ENCODE measurements around the gene R3HDM2.

R3HDM2 gene

DNA sequence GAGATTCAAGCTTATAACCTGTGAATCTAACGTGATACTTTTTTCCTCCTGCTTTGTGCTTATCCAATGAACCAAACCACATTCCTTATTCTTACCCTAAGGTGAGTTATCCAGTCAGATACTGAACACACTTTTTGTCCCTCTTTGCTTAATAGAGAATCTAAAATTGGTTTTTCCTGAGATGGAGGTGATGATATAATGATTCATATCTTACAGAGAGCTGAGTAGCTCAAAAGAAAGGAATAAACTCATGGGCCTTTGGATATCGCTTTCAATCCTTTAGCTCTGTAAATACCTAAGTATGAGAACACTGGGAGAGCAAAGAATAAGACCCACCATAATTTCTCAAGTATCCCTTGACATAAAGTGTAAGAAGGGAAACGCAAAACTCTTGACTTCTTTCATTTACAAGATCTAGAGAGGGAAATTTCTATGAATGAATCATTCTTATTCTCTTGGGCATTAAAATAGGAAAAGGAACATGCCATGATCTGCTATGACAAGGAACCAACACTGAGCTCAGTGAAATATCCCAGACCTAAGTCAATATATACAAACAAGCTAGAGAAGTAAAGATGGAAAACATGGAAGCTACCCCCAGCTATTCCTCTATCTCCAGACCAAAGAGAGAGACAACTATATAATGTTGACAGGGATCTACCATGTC lies 98.1 kb downstream of the R3HDM2 start:
- Histone ChIP-seq H3K27me3 (ENCODE audit: insufficient read depth, insufficient read length) (no peaks in the 10 kb centered on the region), H3K36me3 (ENCODE audit: insufficient read depth, insufficient read length, low read length) (no peaks in the 10 kb centered on the region), H3K4me3 (ENCODE audit: insufficient read length, low read depth) (no peak overlapping the region), H3K9me3 (ENCODE audit: insufficient read depth, low read length) (no peaks in the 10 kb centered on the region), H3K4me1 (ENCODE audit: insufficient read depth, insufficient read length) (no peaks in the 10 kb centered on the region), H3K9ac (ENCODE audit: insufficient read length, low read depth) (no peak overlapping the region)
- no peak for TF ChIP-seq ZNF274 (IDR thresholded peaks at IDR 0.05; ENCODE audit: low read depth, low read length)
- no peak for TF ChIP-seq SUZ12 (IDR thresholded peaks at IDR 0.05; ENCODE audit: extremely low read depth, insufficient read depth, insufficient read length)
- no peak for TF ChIP-seq YY1 (IDR thresholded peaks at IDR 0.05; ENCODE audit: insufficient read depth, insufficient read length)
- DNase-seq (ENCODE audit: low read depth, low spot score), result no peak

DNA sequence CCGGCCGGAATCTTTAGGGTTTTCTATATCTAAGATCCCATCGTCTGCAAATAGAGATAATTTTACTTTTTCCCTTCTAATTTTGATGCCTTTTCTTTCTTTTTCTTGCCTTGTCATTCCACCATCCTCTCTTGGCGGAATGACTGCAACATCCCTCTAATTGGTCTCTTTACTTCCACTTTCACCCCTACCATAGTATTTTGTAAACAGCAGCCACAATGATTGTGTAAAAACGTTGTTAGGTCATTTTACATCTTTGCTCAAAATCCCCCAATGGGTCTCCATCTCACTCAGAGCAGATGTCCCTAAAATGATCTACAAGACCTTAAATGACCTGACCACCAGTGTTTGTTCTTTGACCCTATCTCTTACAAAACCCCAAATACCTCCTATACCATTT lies 99.9 kb downstream of the R3HDM2 start:
- TF ChIP-seq ZNF274 (IDR thresholded peaks at IDR 0.05; ENCODE audit: low read depth, low read length), result no peak
- TF ChIP-seq SUZ12 (IDR thresholded peaks at IDR 0.05; ENCODE audit: extremely low read depth, insufficient read depth, insufficient read length), result no peak
- no peak for TF ChIP-seq YY1 (IDR thresholded peaks at IDR 0.05; ENCODE audit: insufficient read depth, insufficient read length)
- Histone ChIP-seq H3K9me3 (ENCODE audit: insufficient read depth, low read length) (no peaks in the 10 kb centered on the region), H3K4me1 (ENCODE audit: insufficient read depth, insufficient read length) (no peaks in the 10 kb centered on the region), H3K9ac (ENCODE audit: insufficient read length, low read depth) (no peak overlapping the region), H3K36me3 (ENCODE audit: insufficient read depth, insufficient read length, low read length) (no peaks in the 10 kb centered on the region), H3K4me3 (ENCODE audit: insufficient read length, low read depth) (no peak overlapping the region), H3K27me3 (ENCODE audit: insufficient read depth, insufficient read length) (no peaks in the 10 kb centered on the region)
- DNase-seq (ENCODE audit: low read depth, low spot score), result no peak

DNA sequence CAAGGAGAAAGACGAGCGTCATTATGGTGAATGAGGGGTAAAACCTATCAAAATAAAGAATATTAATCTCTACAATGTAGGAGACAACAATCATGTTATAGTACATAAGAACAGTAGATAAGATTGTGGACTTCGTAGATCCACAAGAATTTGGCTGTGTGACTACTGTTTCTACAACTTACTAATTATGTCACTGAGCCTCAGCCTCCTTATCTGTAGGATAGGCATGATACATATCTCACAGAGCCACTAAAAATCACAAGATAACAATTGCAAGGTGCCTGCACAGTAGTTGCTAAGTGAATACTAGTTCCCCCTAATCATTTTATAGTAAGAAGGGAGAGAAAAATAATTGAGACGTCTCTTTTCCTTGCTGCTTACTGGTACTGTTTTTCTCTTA lies 101.6 kb downstream of the R3HDM2 start:
- Histone ChIP-seq H3K27me3 (ENCODE audit: insufficient read depth, insufficient read length) (no peaks in the 10 kb centered on the region), H3K4me3 (ENCODE audit: insufficient read length, low read depth) (no peak overlapping the region), H3K9me3 (ENCODE audit: insufficient read depth, low read length) (no peaks in the 10 kb centered on the region), H3K4me1 (ENCODE audit: insufficient read depth, insufficient read length) (no peaks in the 10 kb centered on the region), H3K9ac (ENCODE audit: insufficient read length, low read depth) (no peak overlapping the region), H3K36me3 (ENCODE audit: insufficient read depth, insufficient read length, low read length) (no peaks in the 10 kb centered on the region)
- TF ChIP-seq SUZ12 (IDR thresholded peaks at IDR 0.05; ENCODE audit: extremely low read depth, insufficient read depth, insufficient read length) (no peak), ZNF274 (IDR thresholded peaks at IDR 0.05; ENCODE audit: low read depth, low read length) (no peak), YY1 (IDR thresholded peaks at IDR 0.05; ENCODE audit: insufficient read depth, insufficient read length) (no peak)
- no peak for DNase-seq (ENCODE audit: low read depth, low spot score)

DNA sequence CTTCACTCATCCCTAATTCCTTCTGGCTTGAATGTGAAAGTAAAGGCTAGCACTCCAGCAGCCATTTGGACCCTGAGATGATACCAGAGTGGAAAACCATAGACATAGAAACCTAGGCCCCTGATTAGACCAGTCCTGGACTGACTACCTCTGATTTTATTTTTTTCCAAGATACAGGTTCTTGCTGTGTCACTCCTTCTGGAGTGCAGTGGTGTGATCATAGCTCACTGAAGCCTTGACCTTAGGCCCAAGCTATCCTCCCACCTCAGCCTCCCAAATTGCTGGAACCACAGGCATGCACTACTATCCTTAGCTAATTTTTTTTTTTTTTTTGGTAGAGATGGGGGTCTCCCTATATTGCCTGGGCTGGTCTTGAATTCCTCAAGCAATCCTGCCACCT lies 105.4 kb downstream of the R3HDM2 start:
- Histone ChIP-seq H3K9me3 (ENCODE audit: insufficient read depth, low read length) (no peaks in the 10 kb centered on the region), H3K4me3 (ENCODE audit: insufficient read length, low read depth) (no peak overlapping the region), H3K9ac (ENCODE audit: insufficient read length, low read depth) (no peak overlapping the region), H3K36me3 (ENCODE audit: insufficient read depth, insufficient read length, low read length) (no peaks in the 10 kb centered on the region), H3K27me3 (ENCODE audit: insufficient read depth, insufficient read length) (no peaks in the 10 kb centered on the region), H3K4me1 (ENCODE audit: insufficient read depth, insufficient read length) (no peaks in the 10 kb centered on the region)
- DNase-seq (ENCODE audit: low read depth, low spot score), result no peak
- TF ChIP-seq ZNF274 (IDR thresholded peaks at IDR 0.05; ENCODE audit: low read depth, low read length), result no peak

DNA sequence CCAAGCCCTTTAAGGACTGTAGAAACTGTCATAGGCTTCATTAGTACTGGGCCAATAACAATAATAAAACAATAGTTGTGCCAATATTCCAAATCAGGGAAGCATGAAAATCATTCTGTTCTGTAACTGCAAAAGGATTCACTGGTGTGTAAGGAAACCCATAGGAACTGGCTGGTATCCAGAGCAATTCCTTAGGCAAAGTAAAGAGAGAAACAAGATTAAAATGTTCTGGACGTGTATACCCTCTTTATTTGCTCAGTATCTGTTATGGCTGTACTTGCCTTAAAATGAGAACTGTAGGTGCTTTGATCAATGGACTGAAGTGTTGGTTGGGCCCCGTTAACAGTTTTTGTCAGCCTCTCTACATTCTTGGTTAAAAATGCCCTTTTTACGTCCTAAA lies 107.4 kb downstream of the R3HDM2 start:
- TF ChIP-seq SUZ12 (IDR thresholded peaks at IDR 0.05; ENCODE audit: extremely low read depth, insufficient read depth, insufficient read length) (no peak), YY1 (IDR thresholded peaks at IDR 0.05; ENCODE audit: insufficient read depth, insufficient read length) (no peak), ZNF274 (IDR thresholded peaks at IDR 0.05; ENCODE audit: low read depth, low read length) (no peak)
- Histone ChIP-seq H3K9me3 (ENCODE audit: insufficient read depth, low read length) (no peaks in the 10 kb centered on the region), H3K36me3 (ENCODE audit: insufficient read depth, insufficient read length, low read length) (no peaks in the 10 kb centered on the region), H3K4me3 (ENCODE audit: insufficient read length, low read depth) (no peak overlapping the region), H3K9ac (ENCODE audit: insufficient read length, low read depth) (no peak overlapping the region), H3K27me3 (ENCODE audit: insufficient read depth, insufficient read length) (no peaks in the 10 kb centered on the region), H3K4me1 (ENCODE audit: insufficient read depth, insufficient read length) (no peaks in the 10 kb centered on the region)
- no peak for DNase-seq (ENCODE audit: low read depth, low spot score)

DNA sequence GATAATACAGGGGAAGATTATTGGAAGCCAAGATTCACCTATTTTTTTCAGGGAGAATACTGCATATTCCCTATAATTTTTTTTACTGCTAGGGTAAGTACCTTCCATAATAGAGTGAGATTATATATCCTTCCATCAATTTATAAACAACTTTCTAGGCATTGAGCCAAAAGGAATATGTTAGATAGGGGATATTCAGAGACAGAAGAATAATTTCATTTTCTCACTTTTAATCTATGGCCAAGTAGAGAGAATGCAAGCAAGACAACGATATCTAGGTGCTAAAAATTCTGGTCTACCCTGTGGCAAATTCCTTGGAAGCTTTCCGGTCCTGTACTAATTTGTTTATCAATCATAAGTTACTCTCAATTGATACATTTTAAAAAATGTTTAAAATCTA lies 110.2 kb downstream of the R3HDM2 start:
- H3K4me3 ChIP-seq (ENCODE audit: insufficient read length, low read depth), result no peak overlapping the region

DNA sequence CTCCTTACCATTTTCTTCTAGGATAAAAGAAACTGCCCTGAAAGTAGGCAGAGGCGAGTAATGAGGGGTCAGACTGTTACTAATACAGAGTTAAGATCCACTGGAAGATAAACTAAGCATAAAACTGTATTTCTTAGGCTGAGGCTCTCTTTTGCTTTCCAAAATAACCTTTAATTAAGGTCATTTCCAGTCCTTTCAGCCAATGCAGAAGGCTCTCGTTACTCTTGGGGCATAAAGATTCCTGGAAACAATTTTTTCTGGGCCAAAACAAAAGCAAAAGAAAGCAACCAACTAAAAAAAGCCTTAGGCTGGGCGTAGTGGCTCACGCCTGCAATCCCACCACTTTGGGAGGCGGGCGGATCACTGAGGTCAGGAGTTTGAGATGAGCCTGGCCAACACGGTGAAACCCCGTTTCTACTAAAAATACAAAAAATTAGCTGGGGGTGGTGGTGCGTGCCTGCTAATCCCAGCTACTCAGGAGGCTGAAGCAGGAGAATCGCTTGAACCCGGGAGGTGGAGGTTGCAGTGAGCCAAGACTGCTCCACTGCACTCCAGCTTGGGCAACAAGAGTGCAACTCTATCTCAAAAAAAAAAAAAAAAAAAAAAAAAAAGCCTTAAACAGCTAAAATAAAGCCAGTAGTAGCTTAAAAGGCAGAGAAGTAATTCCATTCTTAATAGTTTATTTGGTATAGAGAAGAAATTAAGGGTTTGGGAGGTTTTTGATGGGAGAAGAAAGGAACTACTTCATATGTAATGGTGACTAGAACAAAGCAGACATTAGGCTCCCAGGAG lies 111.0 kb downstream of the R3HDM2 start:
- Histone ChIP-seq H3K36me3 (ENCODE audit: insufficient read depth, insufficient read length, low read length) (no peaks in the 10 kb centered on the region), H3K27me3 (ENCODE audit: insufficient read depth, insufficient read length) (no peaks in the 10 kb centered on the region), H3K4me3 (ENCODE audit: insufficient read length, low read depth) (no peak overlapping the region), H3K9ac (ENCODE audit: insufficient read length, low read depth) (no peak overlapping the region), H3K4me1 (ENCODE audit: insufficient read depth, insufficient read length) (no peaks in the 10 kb centered on the region), H3K9me3 (ENCODE audit: insufficient read depth, low read length) (no peaks in the 10 kb centered on the region)
- no peak for TF ChIP-seq YY1 (IDR thresholded peaks at IDR 0.05; ENCODE audit: insufficient read depth, insufficient read length)
- DNase-seq (ENCODE audit: low read depth, low spot score), result no peak

More for the DNA sequence above, 110.2 kb downstream of the R3HDM2 start:
- Histone ChIP-seq H3K36me3 (ENCODE audit: insufficient read depth, insufficient read length, low read length) (no peaks in the 10 kb centered on the region), H3K27me3 (ENCODE audit: insufficient read depth, insufficient read length) (no peaks in the 10 kb centered on the region), H3K9me3 (ENCODE audit: insufficient read depth, low read length) (no peaks in the 10 kb centered on the region), H3K4me1 (ENCODE audit: insufficient read depth, insufficient read length) (no peaks in the 10 kb centered on the region), H3K9ac (ENCODE audit: insufficient read length, low read depth) (no peak overlapping the region)
- TF ChIP-seq YY1 (IDR thresholded peaks at IDR 0.05; ENCODE audit: insufficient read depth, insufficient read length), result no peak
- TF ChIP-seq ZNF274 (IDR thresholded peaks at IDR 0.05; ENCODE audit: low read depth, low read length), result no peak
- no peak for TF ChIP-seq SUZ12 (IDR thresholded peaks at IDR 0.05; ENCODE audit: extremely low read depth, insufficient read depth, insufficient read length)
- DNase-seq (ENCODE audit: low read depth, low spot score), result no peak
